IPS-18a (cell line): ENCODE data around the gene TNIK.
A peak's percentile ranks its signal among the peaks of the same experiment; 100 is the strongest.

ENCODE experiments used
- H3K27ac ChIP-seq: one replicate; pipeline ENCODE4 v1.5.1; 2013; ENCODE audit warnings: low read length
- H3K27me3 ChIP-seq: one replicate; pipeline ENCODE4 v1.6.1; 2013; ENCODE audit warnings: mild to moderate bottlenecking, low read length; ENCODE audit not compliant: control insufficient read depth, insufficient read depth
- H3K36me3 ChIP-seq: one replicate; pipeline ENCODE4 v1.6.1; 2013; ENCODE audit warnings: low read depth, low read length; ENCODE audit not compliant: control insufficient read depth
- H3K4me1 ChIP-seq: one replicate; pipeline ENCODE4 v1.6.1; 2013; ENCODE audit warnings: low read depth, low read length; ENCODE audit not compliant: control insufficient read depth
- H3K4me3 ChIP-seq: one replicate; pipeline ENCODE4 v1.5.1; 2013; ENCODE audit warnings: low read length
- H3K9ac ChIP-seq: one replicate; pipeline ENCODE4 v1.6.1; 2013; ENCODE audit warnings: mild to moderate bottlenecking, low read length, moderate library complexity
- H3K9me3 ChIP-seq: one replicate; pipeline ENCODE4 v1.6.1; 2013; ENCODE audit warnings: low read depth, low read length; ENCODE audit not compliant: control insufficient read depth

TNIK gene

DNA sequence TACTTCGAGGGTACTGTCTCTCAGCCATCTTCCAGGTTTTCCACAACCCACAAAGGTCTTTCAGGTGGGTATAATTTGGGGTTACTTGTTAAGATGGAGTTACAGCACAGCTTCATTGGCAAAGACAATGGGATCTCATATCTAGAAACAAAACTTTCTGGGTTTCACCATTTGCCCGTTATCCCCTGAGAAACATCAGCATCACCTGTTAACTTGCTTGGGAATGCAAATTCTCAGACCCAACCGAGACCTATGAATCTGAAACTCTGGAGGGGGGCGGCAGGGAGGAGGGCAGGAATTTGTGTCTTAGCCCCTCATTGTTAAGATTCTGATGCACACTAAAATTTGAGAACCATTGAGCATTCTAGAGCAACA is 176.4 kb downstream of the TNIK start:
- Histone ChIP-seq H3K27ac (peak overlapping the region; percentile 10), H3K27me3 (no peaks in the 10 kb centered on the region), H3K9me3 (no peaks in the 10 kb centered on the region), H3K4me1 (peaks cover 16% of the 10 kb centered on the region), H3K36me3 (no peaks in the 10 kb centered on the region), H3K9ac (no peak overlapping the region), H3K4me3 (no peak overlapping the region)

DNA sequence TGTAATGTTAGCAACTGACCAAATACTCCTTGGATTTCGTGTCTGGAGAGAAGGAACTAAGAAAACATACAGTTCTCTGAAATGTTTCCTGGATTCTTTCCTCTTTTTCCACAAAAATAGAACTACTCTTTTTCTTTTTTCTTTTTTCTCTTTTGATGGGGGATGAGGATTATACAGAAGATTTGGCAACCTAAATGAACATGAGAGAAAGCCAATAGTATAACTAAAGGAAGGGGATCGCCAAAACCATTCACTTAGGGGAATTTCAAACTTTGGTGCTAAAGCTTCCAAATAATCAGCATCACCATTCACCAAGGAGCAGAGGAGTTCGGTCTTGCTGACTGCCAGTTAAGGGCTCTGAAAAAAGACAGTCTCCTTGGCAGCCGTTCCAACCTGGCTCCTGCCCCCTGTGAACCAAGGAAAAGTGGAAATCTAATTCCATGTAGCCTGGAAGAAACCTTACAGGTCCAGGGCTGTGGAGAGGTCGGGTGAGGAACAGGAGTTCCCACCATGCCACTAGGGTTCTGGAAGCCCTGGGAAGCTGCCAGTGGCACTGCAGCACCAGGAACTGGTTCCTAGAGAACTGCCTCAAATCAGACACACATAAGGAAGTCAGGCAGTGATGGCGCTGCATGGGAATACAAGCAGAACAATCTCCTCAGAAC is 176.9 kb downstream of the TNIK start:
- H3K4me3 ChIP-seq: no peak overlapping the region
- H3K27me3 ChIP-seq: no peaks in the 10 kb centered on the region
- peak overlapping the region; percentile 10 for H3K27ac ChIP-seq
- H3K36me3 ChIP-seq: no peaks in the 10 kb centered on the region
- H3K4me1 ChIP-seq: peaks cover 16% of the 10 kb centered on the region
- H3K9ac ChIP-seq: no peak overlapping the region
- no peaks in the 10 kb centered on the region for H3K9me3 ChIP-seq

DNA sequence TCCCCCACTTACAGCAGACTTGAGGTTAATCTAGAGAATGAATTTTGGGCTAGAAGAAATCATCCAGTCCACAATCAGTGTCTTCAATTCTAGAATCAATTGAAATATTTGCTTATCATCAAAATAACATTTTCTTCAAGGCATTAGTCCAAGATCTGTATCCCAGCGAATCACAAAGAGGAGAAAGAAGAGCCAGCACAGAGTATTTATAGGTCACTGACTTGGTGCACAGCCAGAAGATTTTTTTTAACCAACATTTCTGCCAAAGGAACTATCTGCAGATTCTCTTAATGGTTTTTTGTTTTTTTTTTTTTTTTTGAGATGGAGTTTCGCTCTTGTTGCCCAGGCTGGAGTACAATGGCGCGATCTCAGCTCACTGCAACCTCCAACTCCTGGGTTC is 178.2 kb downstream of the TNIK start:
- H3K9me3 ChIP-seq: no peaks in the 10 kb centered on the region
- H3K36me3 ChIP-seq: no peaks in the 10 kb centered on the region
- no peak overlapping the region for H3K27ac ChIP-seq
- no peak overlapping the region for H3K9ac ChIP-seq
- H3K4me3 ChIP-seq: no peak overlapping the region
- H3K27me3 ChIP-seq: no peaks in the 10 kb centered on the region
- H3K4me1 ChIP-seq: peaks cover 23% of the 10 kb centered on the region

DNA sequence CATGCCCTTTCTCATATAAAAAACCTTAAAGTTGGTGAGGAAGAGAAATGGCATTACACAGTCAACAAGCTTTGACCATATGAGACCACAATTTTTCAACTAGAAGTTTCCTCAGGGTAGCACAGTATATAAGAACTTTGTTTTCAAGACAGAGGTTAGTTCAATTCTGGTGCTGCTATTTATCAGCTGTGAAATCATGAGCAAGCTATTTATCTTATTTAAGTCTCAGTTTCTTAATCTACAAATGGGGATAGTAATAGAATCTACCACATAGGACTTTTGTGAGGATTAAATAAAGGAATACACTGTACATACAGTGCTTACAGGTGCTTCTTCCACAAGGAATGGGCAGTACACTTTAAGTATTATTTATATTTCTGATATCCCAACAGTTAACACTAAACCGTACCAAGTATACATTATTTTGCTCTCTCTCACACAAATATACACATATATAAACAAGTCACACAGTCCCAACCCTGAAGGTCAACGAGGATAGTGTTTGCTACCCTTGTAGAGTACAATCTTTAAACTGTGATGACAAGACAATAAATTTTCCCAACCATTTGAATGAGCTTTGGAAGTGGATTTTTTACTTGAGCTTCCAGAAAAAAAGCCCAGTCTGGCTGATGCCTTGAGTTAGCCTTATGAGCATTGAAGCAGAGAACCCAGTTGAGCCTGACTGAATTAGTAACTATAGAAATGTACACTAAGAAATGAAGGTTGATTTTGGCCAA is 178.8 kb downstream of the TNIK start:
- Histone ChIP-seq H3K9ac (no peak overlapping the region), H3K27ac (no peak overlapping the region), H3K27me3 (no peaks in the 10 kb centered on the region), H3K4me3 (no peak overlapping the region), H3K36me3 (no peaks in the 10 kb centered on the region), H3K4me1 (peaks cover 23% of the 10 kb centered on the region), H3K9me3 (no peaks in the 10 kb centered on the region)

DNA sequence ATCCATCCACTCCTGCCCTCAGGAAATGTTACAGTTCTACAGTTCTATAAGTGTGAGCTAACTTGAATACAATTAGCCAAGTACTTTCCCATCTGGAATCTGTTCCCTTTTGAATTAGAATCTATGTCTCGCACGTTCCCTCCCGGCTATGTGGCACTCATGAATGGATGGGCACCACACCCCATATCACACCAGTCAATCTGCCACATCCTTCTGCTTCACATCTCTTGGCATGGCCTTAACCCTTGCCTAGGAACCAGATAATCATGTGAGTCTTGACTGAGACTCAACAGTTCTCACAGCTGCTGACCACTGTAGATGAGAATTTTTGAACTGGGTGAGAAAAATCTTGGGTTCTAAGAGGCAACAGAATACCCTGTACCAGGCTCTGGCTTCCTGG is 180.2 kb downstream of the TNIK start:
- Histone ChIP-seq H3K9ac (no peak overlapping the region), H3K36me3 (no peaks in the 10 kb centered on the region), H3K9me3 (no peaks in the 10 kb centered on the region), H3K27ac (no peak overlapping the region), H3K4me3 (no peak overlapping the region), H3K27me3 (no peaks in the 10 kb centered on the region), H3K4me1 (peaks cover 23% of the 10 kb centered on the region)

DNA sequence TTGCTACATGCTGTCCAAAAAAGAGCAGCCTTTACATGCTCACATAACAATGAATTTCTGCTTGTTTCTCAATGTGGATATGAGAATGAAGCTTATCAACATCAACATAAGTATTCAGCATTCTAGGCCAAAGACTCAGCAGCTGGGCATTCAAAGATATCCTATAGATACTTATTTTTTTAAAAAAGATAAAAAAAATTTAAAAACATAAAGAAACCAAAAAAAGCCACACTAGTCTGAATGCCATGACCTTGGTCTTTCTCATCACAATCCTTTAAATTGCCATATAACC is 182.0 kb downstream of the TNIK start:
- no peaks in the 10 kb centered on the region for H3K36me3 ChIP-seq
- H3K27me3 ChIP-seq: no peaks in the 10 kb centered on the region
- H3K4me3 ChIP-seq: no peak overlapping the region
- no peak overlapping the region for H3K27ac ChIP-seq
- H3K9me3 ChIP-seq: no peaks in the 10 kb centered on the region
- H3K4me1 ChIP-seq: peaks cover 19% of the 10 kb centered on the region
- no peak overlapping the region for H3K9ac ChIP-seq

DNA sequence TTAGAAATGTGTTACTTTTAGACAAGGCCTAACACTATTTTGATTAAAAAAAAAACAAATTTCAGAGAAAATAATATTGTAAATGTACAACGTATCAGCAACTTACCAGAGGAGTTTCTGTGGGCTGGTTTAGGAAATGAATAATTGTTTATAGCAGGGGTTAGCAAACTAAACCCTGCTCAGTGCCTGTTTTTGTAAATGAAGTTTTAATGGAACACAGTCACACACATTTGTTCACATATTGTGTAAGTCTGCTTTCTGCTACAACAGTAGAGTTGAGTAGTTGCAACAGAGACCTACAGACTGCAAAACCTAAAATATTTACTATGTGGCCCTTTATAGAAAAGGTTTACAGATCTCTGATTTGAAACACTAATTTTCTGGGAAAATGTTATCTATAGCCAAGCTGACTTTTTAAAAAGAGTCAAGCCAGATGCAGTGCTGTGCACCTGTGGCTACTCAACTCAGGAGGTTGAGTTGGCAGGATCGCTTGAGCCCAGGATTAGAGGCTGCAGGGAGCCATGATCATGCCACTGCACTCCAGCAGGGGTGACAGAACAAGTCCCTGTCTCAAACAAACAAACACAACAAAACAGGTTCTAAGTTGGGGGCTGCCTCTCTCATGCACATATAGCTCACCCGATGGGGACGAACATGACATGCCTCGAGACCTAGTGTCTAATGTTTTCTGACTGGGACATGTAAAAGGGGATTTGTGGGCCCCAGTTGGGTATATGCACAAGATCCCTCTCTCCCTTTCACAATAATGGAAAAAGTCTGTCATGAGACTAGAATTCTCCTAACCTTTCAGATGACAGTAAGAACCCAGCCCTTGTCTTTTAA is 182.5 kb downstream of the TNIK start:
- Histone ChIP-seq H3K9me3 (no peaks in the 10 kb centered on the region), H3K9ac (no peak overlapping the region), H3K4me3 (no peak overlapping the region), H3K27me3 (no peaks in the 10 kb centered on the region), H3K27ac (no peak overlapping the region), H3K4me1 (peaks cover 18% of the 10 kb centered on the region), H3K36me3 (no peaks in the 10 kb centered on the region)

DNA sequence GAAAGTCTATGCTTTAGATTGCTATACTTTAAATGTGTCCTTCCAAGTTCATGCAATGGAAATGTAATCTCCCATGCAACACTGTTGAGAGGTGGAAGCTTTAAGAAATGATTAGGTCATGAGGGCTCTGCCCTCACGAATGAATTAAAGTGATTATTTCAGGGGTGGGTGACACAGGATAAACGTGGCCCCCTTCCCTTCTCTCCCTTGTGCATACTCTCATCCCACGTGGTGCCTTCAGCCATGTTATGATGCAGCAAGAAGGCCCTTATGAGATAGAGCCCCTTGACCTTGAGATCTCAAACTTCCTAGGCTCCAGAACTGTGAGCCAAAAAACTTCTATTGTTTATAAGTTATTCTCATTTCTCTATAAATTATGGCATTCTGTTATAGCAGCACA is 183.3 kb downstream of the TNIK start:
- H3K9me3 ChIP-seq: no peaks in the 10 kb centered on the region
- H3K27me3 ChIP-seq: no peaks in the 10 kb centered on the region
- H3K4me3 ChIP-seq: no peak overlapping the region
- no peak overlapping the region for H3K9ac ChIP-seq
- no peaks in the 10 kb centered on the region for H3K36me3 ChIP-seq
- H3K4me1 ChIP-seq: peaks cover 18% of the 10 kb centered on the region
- no peak overlapping the region for H3K27ac ChIP-seq

DNA sequence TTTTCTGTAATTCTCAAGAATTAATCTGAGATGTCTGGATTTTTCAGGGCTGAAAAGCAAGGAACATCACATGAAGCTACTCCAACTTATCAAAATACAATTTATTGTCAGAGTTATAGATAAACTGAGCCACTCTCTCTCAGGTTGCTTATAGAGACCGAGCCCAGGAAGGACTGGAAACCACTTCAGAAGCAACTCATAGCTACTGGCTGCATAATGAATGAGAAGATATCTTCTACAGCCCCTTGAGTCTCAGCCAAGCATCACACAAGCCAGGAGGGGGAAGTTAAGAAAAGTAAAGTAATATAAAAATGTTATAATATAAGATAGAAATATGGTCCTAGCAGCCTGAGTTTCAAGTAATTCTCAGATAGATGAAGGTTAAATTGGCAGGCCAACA is 186.0 kb downstream of the TNIK start:
- Histone ChIP-seq H3K36me3 (no peaks in the 10 kb centered on the region), H3K27me3 (no peaks in the 10 kb centered on the region), H3K4me1 (peaks cover 18% of the 10 kb centered on the region), H3K4me3 (no peak overlapping the region), H3K27ac (no peak overlapping the region), H3K9me3 (no peaks in the 10 kb centered on the region), H3K9ac (no peak overlapping the region)

DNA sequence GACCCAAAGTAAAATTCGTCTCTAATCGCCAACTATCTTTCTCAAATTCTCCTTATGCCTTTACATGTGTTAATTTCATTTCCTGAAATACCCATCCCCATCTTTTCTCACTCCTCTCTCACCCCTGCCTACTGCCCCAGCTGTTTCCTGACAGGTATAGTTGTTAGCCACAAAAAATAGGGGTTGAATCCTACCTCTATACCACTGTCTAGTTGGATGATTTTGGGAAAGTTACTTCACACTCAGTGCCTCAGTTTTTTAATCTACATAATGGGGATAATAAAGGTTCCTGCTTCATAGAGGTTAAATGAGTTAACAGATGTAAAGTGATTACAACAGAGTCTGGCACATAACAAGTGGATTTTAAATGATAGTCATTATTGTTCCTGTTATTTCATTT is 189.7 kb downstream of the TNIK start:
- Histone ChIP-seq H3K9me3 (no peaks in the 10 kb centered on the region), H3K27me3 (no peaks in the 10 kb centered on the region), H3K4me3 (no peak overlapping the region), H3K4me1 (peaks cover 32% of the 10 kb centered on the region), H3K9ac (no peak overlapping the region), H3K36me3 (no peaks in the 10 kb centered on the region), H3K27ac (no peak overlapping the region)

DNA sequence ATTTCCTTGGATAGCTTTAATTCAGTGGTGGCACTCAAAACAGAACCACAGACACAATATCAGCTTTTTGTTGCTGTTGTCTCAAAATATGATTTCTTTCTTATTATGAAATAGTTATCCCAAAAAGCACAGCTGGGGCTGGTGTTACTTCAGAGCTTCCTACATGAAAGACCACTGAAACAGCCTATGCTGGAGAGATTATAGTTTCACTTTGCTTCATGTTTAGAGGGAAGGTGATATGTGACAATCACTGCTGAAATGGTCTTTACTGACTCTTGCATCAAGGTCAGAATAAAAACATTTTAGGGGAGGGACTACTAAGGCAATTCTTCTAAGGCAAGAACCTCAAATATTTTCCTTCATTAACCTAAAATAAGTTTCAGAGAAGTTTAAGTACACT is 190.7 kb downstream of the TNIK start:
- peaks cover 39% of the 10 kb centered on the region for H3K4me1 ChIP-seq
- no peaks in the 10 kb centered on the region for H3K9me3 ChIP-seq
- no peak overlapping the region for H3K4me3 ChIP-seq

More for the DNA sequence above, 190.7 kb downstream of the TNIK start:
- H3K27me3 ChIP-seq: no peaks in the 10 kb centered on the region
- H3K36me3 ChIP-seq: no peaks in the 10 kb centered on the region
- H3K9ac ChIP-seq: no peak overlapping the region
- no peak overlapping the region for H3K27ac ChIP-seq
